Measurements from ENCODE around the gene CACNA2D3. TPM values are rescaled to one million over a fixed set of nuclear protein-coding genes. Genes with fewer than 3 reads are reported as not detected.

The CACNA2D3 gene
- total RNA-seq, 2 experiments from 2014 or later: not detected

GRCh38 chr3:54123776-54124196 lies 1.4 kb downstream of the CACNA2D3 start:
- Histone ChIP-seq H2AFZ (ENCODE audit: low read length) (no peak overlapping the region), H3K79me2 (ENCODE audit: insufficient read depth, low read depth, low read length) (no peaks in the 10 kb centered on the region), H3K4me3 (ENCODE audit: low read depth, low read length, poor library complexity, severe bottlenecking) (no peak overlapping the region), H3K36me3 (ENCODE audit: insufficient read depth, low read length) (no peaks in the 10 kb centered on the region), H3K9me3 (ENCODE audit: low read length) (no peaks in the 10 kb centered on the region), H3K27ac (ENCODE audit: low read depth, low read length, poor library complexity, severe bottlenecking) (no peak overlapping the region), H4K20me1 (ENCODE audit: insufficient read depth, low read length) (no peaks in the 10 kb centered on the region), H3K9me2 (ENCODE audit: insufficient read depth, low read length) (no peaks in the 10 kb centered on the region), H3K4me2 (ENCODE audit: low read length) (no peak overlapping the region), H3K4me1 (ENCODE audit: insufficient read depth, low read length, poor library complexity, severe bottlenecking) (peaks cover 8% of the 10 kb centered on the region)
- intact Hi-C loops (cut with micrococcal nuclease; ENCODE audit: unreplicated experiment): no loop called here
- POLR2A ChIA-PET: no interaction called here
- DNase-seq (ENCODE audit: low spot score): no peak
- CTCF ChIA-PET (ENCODE audit: unreplicated experiment): no interaction called here
- TF ChIP-seq CTCF (conservative IDR thresholded peaks at IDR 0.05; ENCODE audit: low read length): no peak
- TF ChIP-seq EZH2phosphoT487 (IDR thresholded peaks at IDR 0.05; ENCODE audit: borderline replicate concordance, low read depth, low read length): no peak
- no TSS peak for BruUV-seq (replicated peaks)

GRCh38 chr3:54125300-54125699 lies 2.9 kb downstream of the CACNA2D3 start:
- TF ChIP-seq CTCF (conservative IDR thresholded peaks at IDR 0.05; ENCODE audit: low read length): no peak
- no peak for TF ChIP-seq EZH2phosphoT487 (IDR thresholded peaks at IDR 0.05; ENCODE audit: borderline replicate concordance, low read depth, low read length)
- POLR2A ChIA-PET: no interaction called here

GRCh38 chr3:54126551-54126950 lies 4.2 kb downstream of the CACNA2D3 start:
- no TSS peak for BruUV-seq (replicated peaks)
- Histone ChIP-seq H3K9me3 (ENCODE audit: low read length) (no peaks in the 10 kb centered on the region), H3K36me3 (ENCODE audit: insufficient read depth, low read length) (no peaks in the 10 kb centered on the region), H4K20me1 (ENCODE audit: insufficient read depth, low read length) (no peaks in the 10 kb centered on the region; the same call in 1 of the 2 replicates), H3K27ac (ENCODE audit: low read depth, low read length, poor library complexity, severe bottlenecking) (no peak overlapping the region), H3K4me1 (ENCODE audit: insufficient read depth, low read length, poor library complexity, severe bottlenecking) (no peaks in the 10 kb centered on the region), H3K4me3 (ENCODE audit: low read depth, low read length, poor library complexity, severe bottlenecking) (no peak overlapping the region), H2AFZ (ENCODE audit: low read length) (no peak overlapping the region), H3K9me2 (ENCODE audit: insufficient read depth, low read length) (no peaks in the 10 kb centered on the region), H3K79me2 (ENCODE audit: insufficient read depth, low read depth, low read length) (no peaks in the 10 kb centered on the region), H3K4me2 (ENCODE audit: low read length) (no peak overlapping the region)
- ChIA-PET POLR2A (no interaction called here), CTCF (ENCODE audit: unreplicated experiment) (no interaction called here)
- intact Hi-C loops (cut with micrococcal nuclease; ENCODE audit: unreplicated experiment): no loop called here
- TF ChIP-seq CTCF (conservative IDR thresholded peaks at IDR 0.05; ENCODE audit: low read length) (no peak), EZH2phosphoT487 (IDR thresholded peaks at IDR 0.05; ENCODE audit: borderline replicate concordance, low read depth, low read length) (no peak)
- DNase-seq (ENCODE audit: low spot score): no peak

More at GRCh38 chr3:54125300-54125699, 2.9 kb downstream of the CACNA2D3 start:
- Histone ChIP-seq H4K20me1 (ENCODE audit: insufficient read depth, low read length) (no peaks in the 10 kb centered on the region), H3K36me3 (ENCODE audit: insufficient read depth, low read length) (no peaks in the 10 kb centered on the region), H3K79me2 (ENCODE audit: insufficient read depth, low read depth, low read length) (no peaks in the 10 kb centered on the region), H3K27ac (ENCODE audit: low read depth, low read length, poor library complexity, severe bottlenecking) (no peak overlapping the region), H3K4me1 (ENCODE audit: insufficient read depth, low read length, poor library complexity, severe bottlenecking) (peaks cover 7% of the 10 kb centered on the region), H2AFZ (ENCODE audit: low read length) (no peak overlapping the region), H3K9me3 (ENCODE audit: low read length) (no peaks in the 10 kb centered on the region), H3K4me3 (ENCODE audit: low read depth, low read length, poor library complexity, severe bottlenecking) (no peak overlapping the region), H3K9me2 (ENCODE audit: insufficient read depth, low read length) (no peaks in the 10 kb centered on the region), H3K4me2 (ENCODE audit: low read length) (no peak overlapping the region)
- DNase-seq (ENCODE audit: low spot score): no peak
- BruUV-seq (replicated peaks): no TSS peak
- intact Hi-C loops (cut with micrococcal nuclease; ENCODE audit: unreplicated experiment): no loop called here
- CTCF ChIA-PET (ENCODE audit: unreplicated experiment): no interaction called here
